T-helper 2 cell (primary cell): ENCODE results near the gene BMP8A.
"Not testable (repeated sequence)": the region's sequence is repeated elsewhere in the genome, so short reads cannot be mapped to it uniquely, and the experiment has no call there.

Experiments used
- DNase-seq, 5 experiments: peaks; one replicate each; pipeline versions ENCODE4 v3.0.0 to v3.0.0-alpha.2; 2012 to 2022

The BMP8A gene

GRCh38 chr1:39484564-39484963 is 6.9 kb upstream of the BMP8A start:
- no peak for DNase-seq

- DNase-seq = no peak
Observed at GRCh38 chr1:39485046-39485803, 6.2 kb upstream of the BMP8A start.

DNA sequence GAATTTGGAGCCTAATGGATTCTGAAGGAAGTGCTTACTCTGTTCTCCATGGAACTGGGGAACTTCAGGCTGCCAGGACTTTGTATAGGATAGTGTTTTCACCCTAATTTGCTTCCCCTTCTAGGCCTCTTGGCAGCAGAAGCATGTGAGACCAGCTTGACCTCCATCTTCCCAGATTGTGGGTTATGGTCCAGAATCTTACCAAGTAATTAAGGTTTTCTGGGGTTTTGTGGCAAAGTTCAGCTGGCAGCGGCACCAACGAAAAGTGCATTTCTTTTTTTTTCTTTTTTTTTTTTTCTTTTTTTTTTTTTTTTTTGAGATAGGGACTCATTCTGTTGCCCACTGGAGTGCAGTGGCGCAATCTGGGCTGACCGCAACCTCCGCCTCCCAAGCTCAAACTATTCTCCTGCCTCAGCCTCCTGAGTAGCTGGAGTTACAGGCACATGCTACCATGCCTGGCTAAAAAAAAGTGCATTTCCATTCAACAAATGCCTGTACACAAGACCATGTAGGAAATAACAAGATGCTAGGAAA is 3.4 kb upstream of the BMP8A start:
- DNase-seq = no peak

- no peak for DNase-seq
Observed at GRCh38 chr1:39488793-39489566, 2.5 kb upstream of the BMP8A start.

DNA sequence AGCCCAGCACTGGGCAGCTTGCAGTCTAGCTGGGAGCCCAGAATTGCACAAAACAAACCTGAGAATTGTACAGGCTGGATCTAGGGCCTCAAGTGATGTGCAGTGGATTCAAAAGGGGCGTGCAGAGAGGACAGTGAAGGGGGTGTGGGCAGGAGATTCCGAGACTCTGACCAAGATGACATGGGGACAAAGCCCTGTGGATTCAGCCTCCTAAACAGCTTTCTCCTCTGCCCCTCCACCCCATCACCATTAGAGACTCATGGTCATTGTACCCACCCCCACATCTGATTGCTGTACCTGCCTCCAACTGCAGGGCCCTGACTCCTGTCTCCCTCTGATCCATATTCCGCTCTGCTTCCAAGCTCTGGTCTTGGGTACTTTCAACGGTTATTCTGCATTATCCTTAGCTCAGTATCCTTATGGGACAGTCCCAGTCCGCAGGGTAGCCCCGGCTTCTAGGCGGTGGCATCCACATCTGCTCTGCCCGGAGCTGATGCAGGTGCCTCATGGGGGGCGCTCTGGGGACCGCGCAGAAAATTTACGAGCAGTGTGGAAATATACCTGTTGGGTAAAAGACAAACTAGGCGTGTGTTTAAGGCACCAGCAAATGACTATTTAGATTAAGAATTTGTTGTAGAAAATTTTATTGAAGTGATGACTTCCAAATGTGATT is 1.7 kb upstream of the BMP8A start:
- no peak for DNase-seq

DNA sequence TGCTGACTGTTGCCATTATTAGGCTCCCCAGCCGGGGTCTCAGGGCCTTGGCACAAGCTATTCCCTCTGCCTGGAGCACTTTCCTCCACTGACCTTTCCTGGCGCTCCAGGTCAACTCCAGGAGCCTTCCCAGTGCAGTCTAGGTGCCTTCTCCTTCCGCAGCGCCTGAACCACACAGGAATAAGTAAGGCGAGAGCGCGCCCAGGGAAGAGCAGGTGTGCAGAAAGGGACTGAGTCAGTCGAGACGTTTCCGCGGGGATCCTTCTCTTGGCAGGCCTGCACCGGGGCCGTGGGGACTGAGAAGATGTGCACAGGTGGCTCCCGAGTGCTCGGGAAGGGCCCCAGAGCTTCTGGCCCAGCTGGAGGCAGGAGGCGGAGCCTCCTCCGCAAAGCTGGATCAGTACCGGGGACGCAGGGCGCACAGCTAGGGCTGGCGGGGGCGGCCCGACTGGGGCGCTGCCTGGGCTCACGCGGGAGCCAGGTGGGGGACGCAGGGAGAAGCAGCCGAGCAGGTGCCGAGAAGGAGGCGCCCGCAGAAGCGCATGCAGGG is 765 bp upstream of the BMP8A start:
- DNase-seq = no peak

DNA sequence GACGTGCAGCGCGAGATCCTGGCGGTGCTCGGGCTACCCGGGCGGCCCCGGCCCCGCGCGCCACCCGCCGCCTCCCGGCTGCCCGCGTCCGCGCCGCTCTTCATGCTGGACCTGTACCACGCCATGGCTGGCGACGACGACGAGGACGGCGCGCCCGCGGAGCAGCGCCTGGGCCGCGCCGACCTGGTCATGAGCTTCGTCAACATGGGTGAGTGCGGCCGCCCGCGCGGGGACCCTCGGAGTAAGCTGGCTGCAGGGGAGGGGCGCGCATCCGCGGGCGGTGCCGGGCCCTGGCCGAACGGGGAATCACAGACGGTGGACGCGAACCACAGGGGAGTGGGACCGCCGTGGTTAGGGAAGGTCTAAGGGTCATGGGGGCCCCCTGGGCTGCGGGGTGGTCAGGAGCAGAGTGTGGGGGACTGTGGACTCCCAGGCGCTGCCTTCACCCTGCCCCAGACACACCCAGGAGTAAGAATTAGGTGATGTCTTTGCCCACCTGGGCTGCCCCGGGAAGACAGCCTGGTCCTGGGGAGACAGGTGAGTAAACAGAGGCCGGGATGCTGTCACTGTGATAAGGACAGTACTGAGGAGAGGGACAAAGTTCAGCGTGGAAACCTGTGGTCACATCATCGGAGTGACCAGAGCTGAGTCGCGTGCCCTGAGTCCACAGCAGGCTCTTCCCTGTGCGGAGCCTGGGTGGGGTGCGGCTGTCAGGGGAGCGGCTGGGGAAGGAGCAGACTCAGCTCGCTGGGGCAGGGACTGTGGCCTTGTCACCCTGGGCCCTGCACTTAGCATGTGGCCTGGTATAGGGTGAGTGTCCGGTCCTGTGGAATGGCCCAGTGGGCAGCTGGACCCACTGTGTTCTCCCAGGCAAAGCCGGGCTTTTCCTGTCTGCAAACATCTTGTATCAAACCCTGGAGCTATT is 944 bp downstream of the BMP8A start:
- DNase-seq = not testable (repeated sequence)

DNA sequence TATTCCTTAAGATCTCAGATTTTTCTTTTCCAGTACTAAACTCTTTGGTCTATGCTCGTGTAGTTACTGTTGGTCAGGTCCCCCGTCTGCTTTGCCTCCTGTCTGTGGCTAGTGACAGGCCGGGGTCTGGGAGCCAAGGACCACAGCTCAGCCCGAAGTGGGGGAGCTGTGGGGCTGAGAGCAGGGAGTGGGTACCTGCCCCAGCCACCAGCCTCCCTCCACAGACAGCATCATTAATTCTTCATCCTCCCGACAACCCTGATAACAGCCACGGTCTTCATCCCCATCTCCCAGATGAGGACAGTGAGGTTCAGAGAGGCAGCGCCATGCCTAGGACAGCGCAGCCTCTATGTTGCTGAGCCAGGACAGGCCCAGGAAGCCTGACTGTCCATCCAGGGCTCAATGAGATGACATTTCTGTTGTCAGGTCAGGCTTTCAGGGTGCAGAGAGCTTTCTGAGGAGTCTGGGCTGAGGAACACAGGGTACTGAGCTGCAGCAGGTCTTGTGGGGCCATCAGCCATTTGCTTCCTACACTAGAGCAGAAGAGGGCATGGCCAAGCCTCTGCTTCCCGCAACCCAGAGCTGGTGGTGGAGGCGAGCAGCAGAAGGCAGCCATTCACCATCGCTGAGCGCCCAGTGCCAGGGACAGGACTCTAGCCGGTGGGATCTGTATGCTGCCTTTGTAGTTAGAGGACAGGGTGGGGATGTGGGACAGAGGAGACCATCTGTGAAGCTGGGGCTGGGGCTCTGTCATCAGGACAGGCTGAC is 1.8 kb downstream of the BMP8A start:
- not testable (repeated sequence) for DNase-seq

- DNase-seq = no peak
Observed at GRCh38 chr1:39494671-39495410, 3.4 kb downstream of the BMP8A start.

GRCh38 chr1:39496520-39496919 is 5.1 kb downstream of the BMP8A start:
- DNase-seq = not testable (repeated sequence)

- no peak for DNase-seq
Observed at GRCh38 chr1:39497585-39497984, 6.1 kb downstream of the BMP8A start.

DNA sequence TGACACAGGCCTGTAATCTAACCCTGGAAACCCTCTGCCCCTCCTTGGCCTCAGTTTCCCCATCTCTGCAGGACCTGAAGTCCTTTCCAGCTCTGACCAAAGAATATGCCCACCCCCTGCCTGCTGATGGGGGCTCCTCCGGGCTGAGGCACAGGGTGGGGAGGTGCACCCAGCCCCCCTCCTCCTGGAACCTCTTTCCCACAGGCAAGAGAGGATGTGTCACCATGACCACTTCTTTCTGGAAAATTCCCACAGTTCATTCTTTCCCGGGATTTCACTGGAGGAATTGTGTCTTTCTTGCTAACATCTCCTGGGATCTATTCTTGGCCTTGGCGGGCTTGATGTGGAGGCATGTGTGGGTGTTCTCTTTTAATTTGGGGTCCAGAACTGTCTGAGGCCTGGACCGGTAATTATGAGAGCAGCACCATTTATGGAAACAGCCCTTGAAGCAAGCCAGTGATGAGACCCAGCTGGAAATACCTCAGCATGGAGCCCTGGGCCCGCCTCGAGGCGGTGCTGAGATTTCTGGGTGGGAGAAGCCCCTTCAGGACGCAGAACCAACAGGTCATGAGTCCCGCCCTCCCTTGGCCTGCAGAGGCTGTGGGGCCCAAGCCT is 6.8 kb downstream of the BMP8A start:
- not testable (repeated sequence) for DNase-seq

DNA sequence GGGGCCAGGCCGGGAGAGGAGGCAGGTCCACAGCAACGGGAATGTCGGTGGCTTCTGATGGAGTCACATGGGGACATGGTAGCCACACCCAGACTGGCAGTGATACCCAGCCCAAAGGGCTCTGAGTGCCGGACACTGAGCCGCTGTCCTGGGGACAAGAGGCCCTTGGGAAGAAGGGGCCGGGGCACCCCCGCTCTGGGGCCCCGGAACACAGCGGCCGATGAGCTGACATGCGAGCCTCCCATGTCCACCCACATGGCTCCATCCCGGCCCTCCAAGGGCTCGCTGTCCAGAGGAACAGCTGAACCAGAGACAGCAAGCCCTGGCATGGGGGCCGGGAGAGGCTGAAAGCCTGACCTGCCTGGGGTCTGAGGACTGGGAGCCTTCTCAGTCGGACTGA is 7.4 kb downstream of the BMP8A start:
- DNase-seq = not testable (repeated sequence)

- DNase-seq = no peak
Observed at GRCh38 chr1:39499668-39500067, 8.2 kb downstream of the BMP8A start.

DNA sequence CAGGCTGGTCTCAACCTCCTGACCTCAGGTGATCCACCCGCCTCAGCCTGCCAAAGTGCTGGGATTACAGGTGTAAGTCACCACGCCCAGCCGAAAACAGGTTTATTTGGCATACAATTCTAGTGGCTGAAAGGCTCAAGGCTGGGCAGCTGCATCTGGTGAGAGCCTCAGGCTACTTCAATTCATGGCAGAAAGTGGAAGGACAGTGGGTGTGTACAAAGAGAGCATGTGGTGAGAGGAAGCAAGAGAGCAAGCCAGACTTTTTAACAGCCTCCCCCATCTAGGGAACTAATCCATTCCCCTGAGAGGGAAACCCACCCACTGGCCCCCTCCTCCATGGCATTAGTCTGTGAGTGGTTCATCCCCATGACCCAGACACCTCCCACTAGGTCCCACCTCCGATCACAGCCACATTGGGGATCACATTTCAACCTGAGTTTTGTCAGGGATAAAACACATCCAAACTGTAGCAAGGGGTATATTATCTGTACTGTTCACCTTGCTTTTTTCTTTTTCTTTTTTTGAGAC is 9.5 kb downstream of the BMP8A start:
- DNase-seq = no peak

DNA sequence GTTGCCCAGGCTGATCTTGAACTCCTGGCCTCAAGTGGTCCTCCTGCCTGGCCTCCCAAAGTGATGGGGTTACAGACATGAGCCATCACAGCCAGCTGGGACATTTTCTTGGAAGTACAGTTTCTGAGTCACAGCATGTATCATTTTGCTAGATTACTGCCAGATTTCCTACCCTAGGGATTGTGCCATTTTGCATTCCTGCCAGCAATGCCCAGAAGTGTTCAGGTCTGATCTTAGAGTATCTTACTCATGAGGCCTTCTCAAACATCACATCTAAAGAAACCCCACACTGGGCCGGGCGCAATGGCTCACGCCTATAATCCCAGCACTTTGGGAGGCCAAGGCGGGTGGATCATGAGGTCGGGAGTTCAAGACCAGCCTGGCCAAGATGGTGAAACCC is 10.2 kb downstream of the BMP8A start:
- DNase-seq = no peak

GRCh38 chr1:39504436-39504835 is 13.0 kb downstream of the BMP8A start:
- DNase-seq = not testable (repeated sequence)

- DNase-seq = no peak
Observed at GRCh38 chr1:39505289-39505688, 13.9 kb downstream of the BMP8A start.

DNA sequence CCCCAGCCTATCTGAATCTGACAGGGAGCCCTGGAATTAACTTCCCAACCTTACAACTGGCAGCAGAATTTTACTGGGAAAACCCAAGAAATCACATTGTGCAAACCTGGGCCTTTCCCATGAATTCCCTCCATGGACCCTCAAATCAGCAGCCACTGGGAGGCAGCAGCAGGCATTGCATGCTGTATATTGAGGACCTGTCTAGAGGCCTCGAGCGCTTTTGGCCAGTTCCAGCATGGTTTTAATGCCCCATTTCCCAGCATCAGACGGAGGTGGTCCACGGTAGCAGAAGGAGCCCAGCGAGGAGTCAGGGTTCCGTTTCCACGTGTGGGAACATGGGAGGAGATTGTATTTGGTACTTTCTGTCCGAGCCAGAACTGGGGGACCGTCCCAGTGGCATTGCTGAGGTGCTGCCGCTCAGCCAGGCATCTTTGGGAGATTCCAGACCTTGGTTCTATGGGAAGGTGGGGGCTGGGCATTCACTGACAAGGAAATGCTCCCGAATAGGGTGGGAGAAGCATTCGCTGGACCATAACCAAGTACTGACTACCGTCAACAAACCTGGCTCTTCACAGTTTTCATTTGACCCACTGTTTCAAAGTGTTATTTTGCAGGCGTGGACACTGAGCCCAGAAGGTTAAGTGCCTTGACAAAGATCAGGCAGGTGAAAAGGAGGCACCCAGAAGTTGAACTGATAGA is 15.9 kb downstream of the BMP8A start:
- DNase-seq = no peak
